Mesenchymal stem cell (in vitro differentiated cells and primary cell): ENCODE data around the gene FKBP3.

Experiments used
- DNase-seq: peaks from one replicate; pipeline ENCODE4 v3.0.0-alpha.2; 2013
- H2AFZ ChIP-seq: one replicate; pipeline ENCODE4 v1.6.1; 2013; ENCODE audit warnings: low read depth, mild to moderate bottlenecking, control low read depth, inconsistent platforms, low read length, moderate library complexity
- H2AK5ac ChIP-seq: 2 replicates; pipeline ENCODE4 v1.6.1; 2013; ENCODE audit warnings: low read length, moderate library complexity, mild to moderate bottlenecking, inconsistent platforms; ENCODE audit not compliant: severe bottlenecking
- H2BK120ac ChIP-seq: one replicate; pipeline ENCODE4 v1.6.1; 2013; ENCODE audit warnings: low read depth, mild to moderate bottlenecking, inconsistent platforms, low read length, moderate library complexity
- H2BK12ac ChIP-seq, 2 experiments: one replicate each; pipeline ENCODE4 v1.6.1; 2013; ENCODE audit warnings: inconsistent platforms in 2 of 2, low read length in 2 of 2, mild to moderate bottlenecking in 2 of 2, moderate library complexity in 2 of 2, control low read depth in 1 of 2
- H2BK15ac ChIP-seq: one replicate; pipeline ENCODE4 v1.6.1; 2013; ENCODE audit warnings: mild to moderate bottlenecking, low read depth, inconsistent platforms; ENCODE audit not compliant: poor library complexity, severe bottlenecking
- H2BK5ac ChIP-seq: 2 replicates; pipeline ENCODE4 v1.6.1; 2013; ENCODE audit warnings: low read depth, mild to moderate bottlenecking, low read length, control low read depth, inconsistent platforms; ENCODE audit not compliant: poor library complexity, severe bottlenecking
- H3K14ac ChIP-seq, 2 experiments: one replicate each; pipeline ENCODE4 v1.6.1; 2013; ENCODE audit warnings: inconsistent platforms in 2 of 2, low read length in 2 of 2, control low read depth in 1 of 2, mild to moderate bottlenecking in 1 of 2, moderate library complexity in 1 of 2
- H3K18ac ChIP-seq, 2 experiments: one replicate each; pipeline ENCODE4 v1.6.1; 2013; ENCODE audit warnings: inconsistent platforms in 2 of 2, low read length in 2 of 2, control low read depth in 1 of 2, low read depth in 1 of 2, mild to moderate bottlenecking in 1 of 2
- H3K23ac ChIP-seq, 2 experiments: one replicate each; pipeline ENCODE4 v1.6.1; 2013; ENCODE audit warnings: inconsistent platforms in 2 of 2, low read length in 2 of 2, mild to moderate bottlenecking in 2 of 2, moderate library complexity in 2 of 2, control low read depth in 1 of 2
- H3K27ac ChIP-seq: 2 replicates; pipeline ENCODE4 v1.5.1; 2013; ENCODE audit warnings: mild to moderate bottlenecking, moderate library complexity, low read length, control low read depth, inconsistent platforms; ENCODE audit not compliant: poor library complexity, severe bottlenecking
- H3K27me3 ChIP-seq, 2 experiments: 2 replicates each; pipeline versions ENCODE4 v1.6.1 to v1.7.0; 2013; ENCODE audit warnings: low read length in 2 of 2, mild to moderate bottlenecking in 2 of 2, moderate library complexity in 2 of 2, control low read depth in 1 of 2, inconsistent platforms in 1 of 2; ENCODE audit not compliant: control insufficient read depth in 1 of 2, insufficient read depth in 1 of 2
- H3K36me3 ChIP-seq, 2 experiments: 2 replicates each; pipeline versions ENCODE4 v1.6.1 to v1.7.0; 2013; ENCODE audit warnings: low read length in 2 of 2, control low read depth in 1 of 2, inconsistent platforms in 1 of 2, low read depth in 1 of 2, mild to moderate bottlenecking in 1 of 2; ENCODE audit not compliant: insufficient read depth in 2 of 2, control insufficient read depth in 1 of 2
- H3K4ac ChIP-seq, 2 experiments: one replicate each; pipeline ENCODE4 v1.6.1; 2013; ENCODE audit warnings: inconsistent platforms in 2 of 2, low read length in 2 of 2, mild to moderate bottlenecking in 2 of 2, moderate library complexity in 2 of 2, control low read depth in 1 of 2, low read depth in 1 of 2
- H3K4me1 ChIP-seq: 2 replicates; pipeline ENCODE4 v1.6.1; 2013; ENCODE audit warnings: low read depth, low read length, control low read depth; ENCODE audit not compliant: control insufficient read depth, insufficient read depth
- H3K4me2 ChIP-seq: 2 replicates; pipeline ENCODE4 v1.6.1; 2013; ENCODE audit warnings: low read length, mild to moderate bottlenecking, inconsistent platforms; ENCODE audit not compliant: poor library complexity, severe bottlenecking
- H3K4me3 ChIP-seq, 2 experiments: 2 replicates each; pipeline versions ENCODE4 v1.5.1 to v1.7.0; 2013; ENCODE audit warnings: low read length in 2 of 2, mild to moderate bottlenecking in 2 of 2, control low read depth in 1 of 2, low read depth in 1 of 2; ENCODE audit not compliant: insufficient read depth in 1 of 2
- H3K79me1 ChIP-seq: replicated peaks from 2 replicates; pipeline ENCODE4 v1.6.1; 2013; ENCODE audit warnings: mild to moderate bottlenecking, control low read depth, low read length, inconsistent platforms; ENCODE audit not compliant: poor library complexity, severe bottlenecking
- H3K9ac ChIP-seq: 2 replicates; pipeline ENCODE4 v1.7.0; 2013; ENCODE audit warnings: mild to moderate bottlenecking, low read length, moderate library complexity
- H3K9me3 ChIP-seq: 2 replicates; pipeline ENCODE4 v1.7.0; 2013; ENCODE audit warnings: mild to moderate bottlenecking, low read length; ENCODE audit not compliant: control insufficient read depth
- H4K8ac ChIP-seq: one replicate; pipeline ENCODE4 v1.6.1; 2013; ENCODE audit warnings: inconsistent platforms, mild to moderate bottlenecking, low read length, moderate library complexity
- H4K91ac ChIP-seq: one replicate; pipeline ENCODE4 v1.6.1; 2013; ENCODE audit warnings: mild to moderate bottlenecking, low read length, inconsistent platforms
- WGBS: methylation state at CpG from one replicate; pipeline ENCODE4 v1.1.7; 2013; ENCODE audit warnings: mixed read lengths; 5-methylcytosine and 5-hydroxymethylcytosine counted together

FKBP3 gene

GRCh38 chr14:45078323-45078722 lies 56.0 kb downstream of the FKBP3 start:
- Histone ChIP-seq H2AK5ac (no peak overlapping the region), H3K14ac (no peak overlapping the region), H4K91ac (no peak overlapping the region), H3K36me3 (peaks cover 0 to 7% of the 10 kb centered on the region in 2 experiments), H3K23ac (no peak overlapping the region), H3K9ac (no peak overlapping the region), H3K4me3 (no peak overlapping the region), H3K4ac (no peak overlapping the region), H2BK12ac (no peak overlapping the region), H3K18ac (no peak overlapping the region), H3K27me3 (no peaks in the 10 kb centered on the region), H3K9me3 (no peaks in the 10 kb centered on the region), H2BK5ac (no peak overlapping the region), H2AFZ (no peak overlapping the region), H3K4me2 (no peak overlapping the region), H3K79me1 (no peaks in the 10 kb centered on the region), H2BK120ac (no peak overlapping the region), H4K8ac (no peak overlapping the region), H2BK15ac (no peak overlapping the region), H3K4me1 (no peaks in the 10 kb centered on the region), H3K27ac (no peak overlapping the region)
- no CpG with 5 or more reads among the region's 1 CpG for WGBS
- DNase-seq = no peak

- no peak overlapping the region for H3K14ac ChIP-seq
- DNase-seq = no peak
- no peak overlapping the region for H3K4ac ChIP-seq
- H3K9ac ChIP-seq = no peak overlapping the region
- peaks cover 3% of the 10 kb centered on the region for H3K9me3 ChIP-seq
- no peaks in the 10 kb centered on the region for H3K4me1 ChIP-seq
- no peak overlapping the region for H3K18ac ChIP-seq
- 86% methylated on average over 3 of the region's 5 CpGs for WGBS
- no peak overlapping the region for H3K4me3 ChIP-seq
- no peak overlapping the region for H2AK5ac ChIP-seq
- H2BK12ac ChIP-seq = no peak overlapping the region
- H4K8ac ChIP-seq = no peak overlapping the region
- no peak overlapping the region for H2BK120ac ChIP-seq
- peaks cover 0 to 21% of the 10 kb centered on the region in 2 experiments for H3K36me3 ChIP-seq
- no peak overlapping the region for H2BK15ac ChIP-seq
- no peak overlapping the region for H3K27ac ChIP-seq
- no peak overlapping the region for H2BK5ac ChIP-seq
- no peak overlapping the region for H4K91ac ChIP-seq
- no peak overlapping the region for H3K4me2 ChIP-seq
- no peak overlapping the region for H3K23ac ChIP-seq
- no peak overlapping the region for H2AFZ ChIP-seq
- no peaks in the 10 kb centered on the region for H3K79me1 ChIP-seq
- H3K27me3 ChIP-seq = no peaks in the 10 kb centered on the region
Observed at GRCh38 chr14:45073231-45073879, 60.9 kb downstream of the FKBP3 start.

- no peak overlapping the region for H3K18ac ChIP-seq
- no peak overlapping the region for H4K91ac ChIP-seq
Observed at GRCh38 chr14:45072126-45072525, 62.2 kb downstream of the FKBP3 start.

GRCh38 chr14:45070215-45070614 lies 64.1 kb downstream of the FKBP3 start:
- no peak overlapping the region for H2BK5ac ChIP-seq
- no peak overlapping the region for H3K23ac ChIP-seq
- no peak overlapping the region for H3K9ac ChIP-seq
- peaks cover 11% of the 10 kb centered on the region for H3K79me1 ChIP-seq
- H3K4me3 ChIP-seq = no peak overlapping the region
- H4K91ac ChIP-seq = no peak overlapping the region
- no peak overlapping the region for H2BK120ac ChIP-seq
- WGBS = 60% methylated on average over 1 of the region's 1 CpG
- H3K14ac ChIP-seq = no peak overlapping the region
- H3K18ac ChIP-seq = no peak overlapping the region
- no peak overlapping the region for H2BK12ac ChIP-seq
- H2AK5ac ChIP-seq = no peak overlapping the region
- H3K4ac ChIP-seq = no peak overlapping the region
- H4K8ac ChIP-seq = no peak overlapping the region
- H3K9me3 ChIP-seq = peaks cover 3% of the 10 kb centered on the region
- no peaks in the 10 kb centered on the region for H3K4me1 ChIP-seq
- peaks cover 0 to 25% of the 10 kb centered on the region in 2 experiments for H3K36me3 ChIP-seq
- no peak for DNase-seq
- no peak overlapping the region for H3K27ac ChIP-seq
- H2BK15ac ChIP-seq = no peak overlapping the region
- H3K27me3 ChIP-seq = no peaks in the 10 kb centered on the region
- H3K4me2 ChIP-seq = no peak overlapping the region
- H2AFZ ChIP-seq = no peak overlapping the region

More at GRCh38 chr14:45072126-45072525, 62.2 kb downstream of the FKBP3 start:
- 84% methylated on average over 6 of the region's 6 CpGs for WGBS
- Histone ChIP-seq H3K4ac (no peak overlapping the region), H2AK5ac (no peak overlapping the region), H3K27ac (no peak overlapping the region), H3K9ac (no peak overlapping the region), H3K23ac (no peak overlapping the region), H2AFZ (no peak overlapping the region), H3K27me3 (no peaks in the 10 kb centered on the region), H3K14ac (no peak overlapping the region), H2BK120ac (no peak overlapping the region), H2BK12ac (no peak overlapping the region), H3K79me1 (no peaks in the 10 kb centered on the region), H3K36me3 (peaks cover 0 to 25% of the 10 kb centered on the region in 2 experiments), H2BK5ac (no peak overlapping the region), H2BK15ac (no peak overlapping the region), H3K4me1 (no peaks in the 10 kb centered on the region), H3K4me3 (no peak overlapping the region), H3K4me2 (no peak overlapping the region), H3K9me3 (peaks cover 3% of the 10 kb centered on the region), H4K8ac (no peak overlapping the region)
- no peak for DNase-seq
